B cell (primary cell): ENCODE data around the gene KSR1. TPM values are rescaled to one million over a fixed set of nuclear protein-coding genes. Genes with fewer than 3 reads are reported as not detected.

Experiments used
- ATAC-seq: fragments of 200-7000 bp; cut with Tn5 transposase; one replicate; pipeline ENCODE4 v1.10.0; 2021; ENCODE audit warnings: low read depth, mild to moderate bottlenecking, moderate number of reproducible peaks, moderate library complexity
- CTCF ChIA-PET: fragments of 350-600 bp; sonication (Branson Sonifier 250); formaldehyde crosslinking; loops from one replicate; lab custom pipeline; 2021; ENCODE audit warnings: antibody characterized with exemption, inconsistent platforms; lab: Charles Lee
- POLR2A ChIA-PET: fragments of 350-600 bp; sonication (Branson Sonifier 250); formaldehyde crosslinking; loops from one replicate; lab custom pipeline; 2021; ENCODE audit warnings: antibody characterized with exemption; lab: Charles Lee
- DNase-seq: peaks from one replicate; pipeline ENCODE4 v3.0.0; 2013
- H2AFZ ChIP-seq: 2 replicates; pipeline ENCODE4 v1.6.1; 2012; ENCODE audit warnings: mild to moderate bottlenecking, low read depth, low read length; ENCODE audit not compliant: insufficient read depth, poor library complexity, severe bottlenecking
- H3K27ac ChIP-seq, 2 donors: 1 replicate in 1 of 2; 2 replicates in 1 of 2; pipeline ENCODE4 v1.5.1; 2012 to 2013; ENCODE audit warnings: low read length in 2 of 2, mild to moderate bottlenecking in 2 of 2, moderate library complexity in 1 of 2
- H3K27me3 ChIP-seq, 4 experiments: fragments of 200-600 bp in 1 of 4; sonication (generic) in 1 of 4; replicated peaks in 1 of 4; 1 replicate in 2 of 4; 2 replicates in 2 of 4; pipeline versions ENCODE4 v1.6.1 to v1.7.0; 2013 to 2016; ENCODE audit warnings: low read length in 3 of 4, mild to moderate bottlenecking in 2 of 4, mixed read lengths in 1 of 4, moderate library complexity in 1 of 4; ENCODE audit not compliant: insufficient read depth in 4 of 4, control insufficient read depth in 3 of 4; ENCODE audit errors: control extremely low read depth in 1 of 4
- H3K36me3 ChIP-seq, 2 experiments: replicated peaks in 1 of 2; 1 replicate in 1 of 2; 2 replicates in 1 of 2; pipeline versions ENCODE4 v1.6.1 to v1.7.1; 2013; ENCODE audit warnings: low read length in 1 of 2; ENCODE audit not compliant: insufficient read depth in 2 of 2, control insufficient read depth in 1 of 2; ENCODE audit errors: control extremely low read depth in 1 of 2, extremely low read depth in 1 of 2
- H3K4me1 ChIP-seq, 2 donors: fragments of 200-600 bp in 1 of 2; sonication (generic) in 1 of 2; 1 replicate in 1 of 2; 2 replicates in 1 of 2; pipeline versions ENCODE4 v1.5.1 to v1.6.1; 2013 to 2017; ENCODE audit warnings: low read length in 2 of 2; ENCODE audit not compliant: control insufficient read depth in 2 of 2, insufficient read depth in 2 of 2
- H3K4me2 ChIP-seq: replicated peaks from 2 replicates; pipeline ENCODE3; 2012; ENCODE audit warnings: mild to moderate bottlenecking, low read depth, low read length; ENCODE audit not compliant: poor library complexity, severe bottlenecking
- H3K4me3 ChIP-seq, 5 experiments: fragments of 200-600 bp in 1 of 5; sonication (generic) in 1 of 5; 1 replicate in 3 of 5; 2 replicates in 2 of 5; pipeline versions ENCODE4 v1.5.1 to v1.7.0; 2011 to 2016; ENCODE audit warnings: low read length in 4 of 5, mild to moderate bottlenecking in 4 of 5, low read depth in 2 of 5, control low read depth in 1 of 5, moderate library complexity in 1 of 5; ENCODE audit not compliant: insufficient read depth in 1 of 5; ENCODE audit errors: control extremely low read depth in 1 of 5, extremely low read depth in 1 of 5
- H3K79me2 ChIP-seq: fragments of 200-600 bp; sonication (generic); one replicate; pipeline ENCODE4 v1.6.0; 2016; ENCODE audit warnings: low read length; ENCODE audit not compliant: control insufficient read depth, insufficient read depth
- H3K9ac ChIP-seq: fragments of 200-600 bp; sonication (generic); 2 replicates; pipeline ENCODE4 v1.6.1; 2017; ENCODE audit warnings: mild to moderate bottlenecking, low read length, moderate library complexity
- H3K9me3 ChIP-seq, 3 donors: one replicate each; pipeline versions ENCODE4 v1.6.1 to v1.7.1; 2013; ENCODE audit warnings: low read length in 2 of 3; ENCODE audit not compliant: control insufficient read depth in 2 of 3, insufficient read depth in 1 of 3; ENCODE audit errors: control extremely low read depth in 1 of 3
- H4K20me1 ChIP-seq: 2 replicates; pipeline ENCODE4 v1.6.0; 2012; ENCODE audit warnings: mild to moderate bottlenecking, low read length; ENCODE audit not compliant: insufficient read depth, control insufficient read depth, poor library complexity, severe bottlenecking
- H3K27ac Mint-ChIP-seq: one replicate; pipeline ENCODE4 v1.8.0; 2021; ENCODE audit warnings: mixed read lengths
- H3K27me3 Mint-ChIP-seq: one replicate; pipeline ENCODE4 v1.8.0; 2021; ENCODE audit warnings: mixed read lengths
- H3K4me1 Mint-ChIP-seq: one replicate; pipeline ENCODE4 v1.8.0; 2021; ENCODE audit warnings: mixed read lengths
- H3K4me3 Mint-ChIP-seq: one replicate; pipeline ENCODE4 v1.8.0; 2021; ENCODE audit warnings: mixed read lengths
- H3K9me3 Mint-ChIP-seq: one replicate; pipeline ENCODE4 v1.8.0; 2022; ENCODE audit warnings: mixed read lengths; ENCODE audit not compliant: insufficient read depth
- EZH2 ChIP-seq: IDR thresholded peaks from 2 replicates; pipeline ENCODE4 v1.6.1; 2012; ENCODE audit warnings: borderline replicate concordance, low read depth, mild to moderate bottlenecking, moderate library complexity, low read length; ENCODE audit not compliant: insufficient read depth, poor library complexity, severe bottlenecking
- WGBS: methylation state at CpG from one replicate; pipeline ENCODE4 v1.1.5; 2013; ENCODE audit warnings: missing lambda C conversion rate; ENCODE audit not compliant: insufficient coverage; 5-methylcytosine and 5-hydroxymethylcytosine counted together
- intact Hi-C: fragments of 100-400 bp; cut with micrococcal nuclease; formaldehyde crosslinking; loops from one replicate; pipeline ENCODE4 v1.10.0; 2022
- polyA plus RNA-seq: library from polyadenylated mRNA; depleted of rRNA; stranded (reverse); fragments of >200 nt; gene quantifications from 2 replicates; pipeline ENCODE4 v1.2.3, GENCODE V29; 2012
- total RNA-seq, 2 donors: library from RNA; stranded (reverse); fragments of 120-200 nt in 1 of 2; gene quantifications; 1 replicate in 1 of 2; 2 replicates in 1 of 2; pipeline versions ENCODE4 v1.2.3 to v1.2.4, GENCODE V29; 2013 to 2022
- TF ChIP-seq, protein P1 (sequence below): fragments of 200-600 bp; IDR thresholded peaks from one replicate; pipeline ENCODE4 v1.8.0; 2022; ENCODE audit warnings: antibody characterized with exemption, mild to moderate bottlenecking

The KSR1 gene
- total and polyA plus RNA-seq, 2 donors (not counting 1 experiment from before 2014, with no cell fraction given) = 27.5 to 85.6 TPM

DNA sequence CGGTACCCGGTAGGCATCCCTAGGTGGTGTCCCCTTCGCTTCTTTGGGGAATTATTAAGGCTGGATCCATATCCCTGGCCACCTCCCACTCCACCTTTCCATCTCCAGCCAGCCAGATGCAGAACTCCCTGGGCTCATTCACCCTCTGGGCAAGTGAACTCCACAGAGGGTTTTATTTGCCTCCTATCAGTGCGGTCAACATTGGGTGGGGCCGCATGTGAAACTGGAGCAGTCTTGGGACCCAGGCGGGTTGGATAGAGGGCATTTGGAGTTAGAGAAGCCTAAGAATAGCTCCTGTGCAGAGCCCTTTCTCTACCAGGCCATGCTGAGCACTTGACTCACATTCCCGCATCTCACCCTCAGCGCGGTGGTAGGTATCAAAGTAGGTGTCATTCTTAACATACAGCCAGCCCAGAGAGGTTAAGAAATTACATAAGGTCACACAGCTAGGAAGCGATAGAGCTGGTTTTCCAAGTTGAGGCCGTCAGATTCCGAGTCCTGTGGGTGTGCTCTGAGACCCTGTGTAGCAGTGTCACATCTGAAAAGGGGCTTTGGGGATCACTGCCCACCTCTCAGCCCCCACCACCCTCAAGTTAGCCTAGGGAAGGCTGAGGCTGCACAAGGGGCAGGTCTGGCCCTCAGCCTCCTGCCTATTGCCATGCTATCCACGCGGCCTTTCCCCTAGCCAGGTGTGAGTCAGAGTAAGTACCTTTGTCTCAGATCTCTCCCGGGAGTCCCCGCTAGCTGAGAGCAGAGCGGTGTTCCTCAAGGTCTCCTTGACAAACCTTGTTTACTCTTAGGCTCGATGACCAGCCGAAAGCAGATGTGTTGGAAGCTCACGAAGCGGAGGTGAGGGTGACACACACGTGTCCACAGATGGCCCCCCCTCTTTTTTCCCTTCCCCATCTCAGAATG is 147.9 kb downstream of the KSR1 start:
- H3K9ac ChIP-seq = no peak overlapping the region
- TF ChIP-seq, protein P1, sequence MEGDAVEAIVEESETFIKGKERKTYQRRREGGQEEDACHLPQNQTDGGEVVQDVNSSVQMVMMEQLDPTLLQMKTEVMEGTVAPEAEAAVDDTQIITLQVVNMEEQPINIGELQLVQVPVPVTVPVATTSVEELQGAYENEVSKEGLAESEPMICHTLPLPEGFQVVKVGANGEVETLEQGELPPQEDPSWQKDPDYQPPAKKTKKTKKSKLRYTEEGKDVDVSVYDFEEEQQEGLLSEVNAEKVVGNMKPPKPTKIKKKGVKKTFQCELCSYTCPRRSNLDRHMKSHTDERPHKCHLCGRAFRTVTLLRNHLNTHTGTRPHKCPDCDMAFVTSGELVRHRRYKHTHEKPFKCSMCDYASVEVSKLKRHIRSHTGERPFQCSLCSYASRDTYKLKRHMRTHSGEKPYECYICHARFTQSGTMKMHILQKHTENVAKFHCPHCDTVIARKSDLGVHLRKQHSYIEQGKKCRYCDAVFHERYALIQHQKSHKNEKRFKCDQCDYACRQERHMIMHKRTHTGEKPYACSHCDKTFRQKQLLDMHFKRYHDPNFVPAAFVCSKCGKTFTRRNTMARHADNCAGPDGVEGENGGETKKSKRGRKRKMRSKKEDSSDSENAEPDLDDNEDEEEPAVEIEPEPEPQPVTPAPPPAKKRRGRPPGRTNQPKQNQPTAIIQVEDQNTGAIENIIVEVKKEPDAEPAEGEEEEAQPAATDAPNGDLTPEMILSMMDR = no peak
- TF ChIP-seq EZH2 = no peak
- no peak for ATAC-seq

DNA sequence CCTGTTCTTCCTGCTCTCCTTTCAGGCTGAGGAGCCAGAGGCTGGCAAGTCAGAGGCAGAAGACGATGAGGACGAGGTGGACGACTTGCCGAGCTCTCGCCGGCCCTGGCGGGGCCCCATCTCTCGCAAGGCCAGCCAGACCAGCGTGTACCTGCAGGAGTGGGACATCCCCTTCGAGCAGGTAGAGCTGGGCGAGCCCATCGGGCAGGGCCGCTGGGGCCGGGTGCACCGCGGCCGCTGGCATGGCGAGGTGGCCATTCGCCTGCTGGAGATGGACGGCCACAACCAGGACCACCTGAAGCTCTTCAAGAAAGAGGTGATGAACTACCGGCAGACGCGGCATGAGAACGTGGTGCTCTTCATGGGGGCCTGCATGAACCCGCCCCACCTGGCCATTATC is 149.2 kb downstream of the KSR1 start:
- POLR2A ChIA-PET = no interaction called here
- no peak for ATAC-seq
- WGBS = 98% methylated on average over 24 of the region's 25 CpGs
- Histone ChIP-seq H3K9ac (no peak overlapping the region), H2AFZ (no peak overlapping the region), H3K9me3 (no peaks in the 10 kb centered on the region), H3K4me3 (no peak overlapping the region), H3K27ac (no peak overlapping the region), H4K20me1 (peaks cover 5% of the 10 kb centered on the region), H3K36me3 (peaks cover 0 to 15% of the 10 kb centered on the region in 2 experiments), H3K27me3 (no peaks in the 10 kb centered on the region), H3K4me1 (peaks cover 0 to 4% of the 10 kb centered on the region in 2 donors), H3K4me2 (no peak overlapping the region), H3K79me2 (no peaks in the 10 kb centered on the region)
- no peak overlapping the region for H3K4me3 Mint-ChIP-seq
- TF ChIP-seq EZH2 = no peak
- TF ChIP-seq, protein P1 = no peak
- intact Hi-C loops = no loop called here
- H3K4me1 Mint-ChIP-seq = peaks cover 2% of the 10 kb centered on the region
- no peaks in the 10 kb centered on the region for H3K27me3 Mint-ChIP-seq
- H3K27ac Mint-ChIP-seq = no peak overlapping the region
- CTCF ChIA-PET = interaction anchor here (1.7 to 14.9 kb wide), 9 partner anchors 9 to 369 kb away, joined by 4 to 395 read pairs (median 59); partner anchors contain the start of gene LGALS9
- H3K9me3 Mint-ChIP-seq = no peaks in the 10 kb centered on the region
- no peak for DNase-seq

More for the DNA sequence above, 147.9 kb downstream of the KSR1 start:
- peaks cover 0 to 4% of the 10 kb centered on the region in 2 donors for H3K4me1 ChIP-seq
- H3K27ac Mint-ChIP-seq = no peak overlapping the region
- H3K27me3 ChIP-seq = no peaks in the 10 kb centered on the region
- H4K20me1 ChIP-seq = peaks cover 5% of the 10 kb centered on the region
- ChIA-PET POLR2A (no interaction called here), CTCF (interaction anchor here (0.9 to 14.9 kb wide), 16 partner anchors 9 to 406 kb away, joined by 3 to 395 read pairs (median 45); partner anchors contain the start of genes KSR1 and LGALS9)
- intact Hi-C loops = loop anchor here (1.0 kb wide), 1 partner anchor 47 kb away; no protein-coding TSS in a partner anchor
- H3K27ac ChIP-seq = no peak overlapping the region
- no peaks in the 10 kb centered on the region for H3K27me3 Mint-ChIP-seq
- no peak overlapping the region for H3K4me3 ChIP-seq
- H3K4me1 Mint-ChIP-seq = peaks cover 2% of the 10 kb centered on the region
- no peak for DNase-seq
- H2AFZ ChIP-seq = no peak overlapping the region
- H3K9me3 ChIP-seq = no peaks in the 10 kb centered on the region
- H3K4me3 Mint-ChIP-seq = no peak overlapping the region
- H3K79me2 ChIP-seq = no peaks in the 10 kb centered on the region
- WGBS = 99% methylated on average over 16 of the region's 22 CpGs
- H3K4me2 ChIP-seq = no peak overlapping the region
- H3K9me3 Mint-ChIP-seq = no peaks in the 10 kb centered on the region
- H3K36me3 ChIP-seq = peaks cover 0 to 13% of the 10 kb centered on the region in 2 experiments
